HepG2 (cell line): ENCODE results near the gene MTG1. TPM values are rescaled to one million over a fixed set of nuclear protein-coding genes. Genes with fewer than 3 reads are reported as not detected.

Experiments
- ATF7 ChIP-seq, 2 experiments: fragments of 450-650 bp in 1 of 2; sonication (generic) in 1 of 2; formaldehyde crosslinking in 1 of 2; IDR thresholded peaks; 2 replicates each; pipeline versions ENCODE4 v1.4.0 to v1.6.1; 2016 to 2020; ENCODE audit warnings: antibody characterized with exemption in 1 of 2, mild to moderate bottlenecking in 1 of 2, missing genetic modification reagents in 1 of 2
- BHLHE40 ChIP-seq: IDR thresholded peaks from 2 replicates; pipeline ENCODE4 v1.6.1; 2011; ENCODE audit warnings: low read length, improper control_type of control experiment
- CAMTA2 ChIP-seq: sonication (generic); formaldehyde crosslinking; IDR thresholded peaks from 2 replicates; pipeline ENCODE4 v1.4.0; 2020; ENCODE audit warnings: mild to moderate bottlenecking, missing genetic modification reagents, borderline replicate concordance
- EZH2 ChIP-seq: conservative IDR thresholded peaks from 2 replicates; pipeline ENCODE4 v1.6.1; 2012; ENCODE audit warnings: mild to moderate bottlenecking, low read depth, low read length, moderate library complexity
- HDAC2 ChIP-seq: sonication (generic); formaldehyde crosslinking; IDR thresholded peaks from 2 replicates; pipeline ENCODE4 v1.4.0; 2020; ENCODE audit warnings: missing genetic modification reagents
- HDAC6 ChIP-seq: fragments of 200-600 bp; sonication (generic); IDR thresholded peaks from 2 replicates; pipeline ENCODE4 v1.7.0; 2017; ENCODE audit warnings: mild to moderate bottlenecking, antibody characterized with exemption, low read length, low read depth
- HNRNPH1 ChIP-seq: fragments of 200-400 bp; formaldehyde crosslinking; optimal IDR thresholded peaks from 2 replicates; pipeline ENCODE3; 2017; ENCODE audit warnings: mild to moderate bottlenecking, low read depth, low read length
- JUN ChIP-seq: sonication (generic); formaldehyde crosslinking; IDR thresholded peaks from 2 replicates; pipeline ENCODE4 v1.4.0; 2020; ENCODE audit warnings: mild to moderate bottlenecking, missing genetic modification reagents
- KDM5B ChIP-seq: sonication (generic); formaldehyde crosslinking; IDR thresholded peaks from 2 replicates; pipeline ENCODE4 v1.4.0; 2020; ENCODE audit warnings: missing genetic modification reagents, mild to moderate bottlenecking, borderline replicate concordance
- NFIB ChIP-seq: sonication (generic); formaldehyde crosslinking; IDR thresholded peaks from 2 replicates; pipeline ENCODE4 v1.9.0; 2021; ENCODE audit warnings: missing genetic modification reagents, mild to moderate bottlenecking, borderline replicate concordance
- RAD51 ChIP-seq: fragments of 450-650 bp; IDR thresholded peaks from 2 replicates; pipeline ENCODE4 v1.6.1; 2016; ENCODE audit warnings: borderline replicate concordance
- RFX5 ChIP-seq: IDR thresholded peaks from 2 replicates; pipeline ENCODE4 v1.6.1; 2011; ENCODE audit warnings: low read depth, low read length, improper control_type of control experiment
- SALL2 ChIP-seq: sonication (generic); formaldehyde crosslinking; IDR thresholded peaks from 2 replicates; pipeline ENCODE4 v1.8.1; 2023; ENCODE audit warnings: mild to moderate bottlenecking, missing genetic modification reagents, inconsistent platforms
- ZFY ChIP-seq: sonication (generic); formaldehyde crosslinking; IDR thresholded peaks from 2 replicates; pipeline ENCODE4 v1.4.0; 2020; ENCODE audit warnings: missing genetic modification reagents
- ZNF232 ChIP-seq: sonication (generic); formaldehyde crosslinking; IDR thresholded peaks from 2 replicates; pipeline ENCODE4 v1.4.0; 2020; ENCODE audit warnings: missing genetic modification reagents, borderline replicate concordance
- polyA plus RNA-seq, 8 experiments: library from polyadenylated mRNA; depleted of rRNA in 3 of 8; stranded (reverse) in 7 of 8; unstranded in 1 of 8; fragments of >200 nt; fragmentation: Illumina TruSeq in 4 of 8; extraction: Trizol in 4 of 8; gene quantifications; 2 replicates each; pipeline versions ENCODE4 v1.2.1 to v1.2.3, GENCODE V29; 2011 to 2016; ENCODE audit warnings: low read depth in 4 of 8, missing spikeins in 1 of 8, mixed read lengths in 1 of 8; ENCODE audit not compliant: insufficient read depth in 1 of 8
- total RNA-seq, 5 experiments: library from RNA; depleted of rRNA; stranded (reverse); fragments of >200 nt; fragmentation: Illumina TruSeq; extraction: Trizol; gene quantifications; 2 replicates each; pipeline ENCODE4 v1.2.3, GENCODE V29; 2016; ENCODE audit warnings: low read depth in 1 of 5
- TF ChIP-seq, protein P1 (sequence below): sonication (generic); formaldehyde crosslinking; IDR thresholded peaks from 2 replicates; pipeline ENCODE4 v1.4.0; 2020; ENCODE audit warnings: missing genetic modification reagents, mild to moderate bottlenecking, borderline replicate concordance
- TF ChIP-seq, protein P2 (sequence below): sonication (generic); formaldehyde crosslinking; IDR thresholded peaks from 2 replicates; pipeline ENCODE4 v1.4.0; 2020; ENCODE audit warnings: missing genetic modification reagents, borderline replicate concordance
- TF ChIP-seq, protein P3 (sequence below): IDR thresholded peaks from 2 replicates; pipeline ENCODE4 v1.6.1; 2016; ENCODE audit warnings: mild to moderate bottlenecking
- TF ChIP-seq, protein P4 (sequence below): sonication (generic); formaldehyde crosslinking; IDR thresholded peaks from 2 replicates; pipeline ENCODE4 v1.5.0; 2020; ENCODE audit warnings: mild to moderate bottlenecking, missing genetic modification reagents, borderline replicate concordance
- TF ChIP-seq, protein P5 (sequence below): sonication (generic); formaldehyde crosslinking; conservative IDR thresholded peaks from 2 replicates; pipeline ENCODE4 v1.4.0; 2020; ENCODE audit warnings: missing genetic modification reagents

MTG1 gene
- total and polyA plus RNA-seq, 2 of the 13 experiments (the other 11 are each of a cell fraction or from before 2014, with no cell fraction given), result 42.0 to 103 TPM

DNA sequence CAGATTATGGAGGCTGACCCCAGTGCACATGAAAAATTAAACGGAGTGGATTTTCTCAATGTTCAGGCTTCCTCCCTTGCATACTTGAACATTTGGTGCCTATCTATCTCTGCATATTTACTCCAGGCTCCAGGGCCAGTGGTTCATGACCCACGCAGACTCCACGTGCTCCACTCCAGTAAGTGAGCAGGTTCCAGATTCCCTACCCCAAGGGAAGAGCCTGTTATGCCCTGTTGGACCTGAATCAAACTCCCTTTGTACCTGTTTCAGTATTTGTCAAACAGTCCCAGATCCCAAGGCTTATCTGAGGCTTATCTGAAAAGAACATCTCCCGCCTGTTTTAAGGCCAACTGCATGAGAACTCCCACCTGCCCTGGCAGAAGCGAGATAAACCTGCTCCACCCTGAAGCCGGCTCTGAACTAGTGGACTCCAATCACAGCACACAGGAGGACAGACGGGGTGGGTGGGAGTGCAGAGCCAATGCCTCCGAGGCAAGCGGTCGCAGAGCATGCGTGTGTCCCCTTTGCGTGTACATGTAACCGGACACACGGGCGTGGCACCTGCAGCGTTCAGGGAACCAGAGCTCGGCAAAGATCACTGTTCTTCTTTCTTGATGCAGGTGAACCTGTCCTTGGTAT is 33.9 kb upstream of the MTG1 start (continued):
- TF ChIP-seq, protein P1, sequence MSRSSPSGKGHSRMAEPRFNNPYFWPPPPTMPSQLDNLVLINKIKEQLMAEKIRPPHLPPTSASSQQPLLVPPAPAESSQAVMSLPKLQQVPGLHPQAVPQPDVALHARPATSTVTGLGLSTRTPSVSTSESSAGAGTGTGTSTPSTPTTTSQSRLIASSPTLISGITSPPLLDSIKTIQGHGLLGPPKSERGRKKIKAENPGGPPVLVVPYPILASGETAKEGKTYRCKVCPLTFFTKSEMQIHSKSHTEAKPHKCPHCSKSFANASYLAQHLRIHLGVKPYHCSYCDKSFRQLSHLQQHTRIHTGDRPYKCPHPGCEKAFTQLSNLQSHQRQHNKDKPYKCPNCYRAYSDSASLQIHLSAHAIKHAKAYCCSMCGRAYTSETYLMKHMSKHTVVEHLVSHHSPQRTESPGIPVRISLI, result no peak
- no peak for TF ChIP-seq RAD51
- peak; percentile 7; the same call in 1 of the 2 replicates for TF ChIP-seq ZNF232 (CRISPR knock-in tag)
- TF ChIP-seq HNRNPH1, result no peak
- TF ChIP-seq RFX5, result no peak
- TF ChIP-seq, protein P2, sequence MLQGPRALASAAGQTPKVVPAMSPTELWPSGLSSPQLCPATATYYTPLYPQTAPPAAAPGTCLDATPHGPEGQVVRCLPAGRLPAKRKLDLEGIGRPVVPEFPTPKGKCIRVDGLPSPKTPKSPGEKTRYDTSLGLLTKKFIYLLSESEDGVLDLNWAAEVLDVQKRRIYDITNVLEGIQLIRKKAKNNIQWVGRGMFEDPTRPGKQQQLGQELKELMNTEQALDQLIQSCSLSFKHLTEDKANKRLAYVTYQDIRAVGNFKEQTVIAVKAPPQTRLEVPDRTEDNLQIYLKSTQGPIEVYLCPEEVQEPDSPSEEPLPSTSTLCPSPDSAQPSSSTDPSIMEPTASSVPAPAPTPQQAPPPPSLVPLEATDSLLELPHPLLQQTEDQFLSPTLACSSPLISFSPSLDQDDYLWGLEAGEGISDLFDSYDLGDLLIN (CRISPR knock-in tag), result no peak
- TF ChIP-seq BHLHE40, result 0 out of 2 replicates have a peak, but pooled peaks have one; percentile 1
- TF ChIP-seq NFIB, result no peak
- TF ChIP-seq, protein P3, sequence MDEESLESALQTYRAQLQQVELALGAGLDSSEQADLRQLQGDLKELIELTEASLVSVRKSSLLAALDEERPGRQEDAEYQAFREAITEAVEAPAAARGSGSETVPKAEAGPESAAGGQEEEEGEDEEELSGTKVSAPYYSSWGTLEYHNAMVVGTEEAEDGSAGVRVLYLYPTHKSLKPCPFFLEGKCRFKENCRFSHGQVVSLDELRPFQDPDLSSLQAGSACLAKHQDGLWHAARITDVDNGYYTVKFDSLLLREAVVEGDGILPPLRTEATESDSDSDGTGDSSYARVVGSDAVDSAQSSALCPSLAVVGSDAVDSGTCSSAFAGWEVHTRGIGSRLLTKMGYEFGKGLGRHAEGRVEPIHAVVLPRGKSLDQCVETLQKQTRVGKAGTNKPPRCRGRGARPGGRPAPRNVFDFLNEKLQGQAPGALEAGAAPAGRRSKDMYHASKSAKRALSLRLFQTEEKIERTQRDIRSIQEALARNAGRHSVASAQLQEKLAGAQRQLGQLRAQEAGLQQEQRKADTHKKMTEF (CRISPR knock-in tag), result peak; percentile 13; the same call in 1 of the 2 replicates
- TF ChIP-seq, protein P4, sequence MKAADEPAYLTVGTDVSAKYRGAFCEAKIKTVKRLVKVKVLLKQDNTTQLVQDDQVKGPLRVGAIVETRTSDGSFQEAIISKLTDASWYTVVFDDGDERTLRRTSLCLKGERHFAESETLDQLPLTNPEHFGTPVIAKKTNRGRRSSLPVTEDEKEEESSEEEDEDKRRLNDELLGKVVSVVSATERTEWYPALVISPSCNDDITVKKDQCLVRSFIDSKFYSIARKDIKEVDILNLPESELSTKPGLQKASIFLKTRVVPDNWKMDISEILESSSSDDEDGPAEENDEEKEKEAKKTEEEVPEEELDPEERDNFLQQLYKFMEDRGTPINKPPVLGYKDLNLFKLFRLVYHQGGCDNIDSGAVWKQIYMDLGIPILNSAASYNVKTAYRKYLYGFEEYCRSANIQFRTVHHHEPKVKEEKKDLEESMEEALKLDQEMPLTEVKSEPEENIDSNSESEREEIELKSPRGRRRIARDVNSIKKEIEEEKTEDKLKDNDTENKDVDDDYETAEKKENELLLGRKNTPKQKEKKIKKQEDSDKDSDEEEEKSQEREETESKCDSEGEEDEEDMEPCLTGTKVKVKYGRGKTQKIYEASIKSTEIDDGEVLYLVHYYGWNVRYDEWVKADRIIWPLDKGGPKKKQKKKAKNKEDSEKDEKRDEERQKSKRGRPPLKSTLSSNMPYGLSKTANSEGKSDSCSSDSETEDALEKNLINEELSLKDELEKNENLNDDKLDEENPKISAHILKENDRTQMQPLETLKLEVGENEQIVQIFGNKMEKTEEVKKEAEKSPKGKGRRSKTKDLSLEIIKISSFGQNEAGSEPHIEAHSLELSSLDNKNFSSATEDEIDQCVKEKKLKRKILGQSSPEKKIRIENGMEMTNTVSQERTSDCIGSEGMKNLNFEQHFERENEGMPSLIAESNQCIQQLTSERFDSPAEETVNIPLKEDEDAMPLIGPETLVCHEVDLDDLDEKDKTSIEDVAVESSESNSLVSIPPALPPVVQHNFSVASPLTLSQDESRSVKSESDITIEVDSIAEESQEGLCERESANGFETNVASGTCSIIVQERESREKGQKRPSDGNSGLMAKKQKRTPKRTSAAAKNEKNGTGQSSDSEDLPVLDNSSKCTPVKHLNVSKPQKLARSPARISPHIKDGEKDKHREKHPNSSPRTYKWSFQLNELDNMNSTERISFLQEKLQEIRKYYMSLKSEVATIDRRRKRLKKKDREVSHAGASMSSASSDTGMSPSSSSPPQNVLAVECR, result peak; percentile 65; the same call in 1 of the 2 replicates
- TF ChIP-seq HDAC2 (CRISPR knock-in tag), result peak; percentile 11; the same call in 1 of the 2 replicates
- TF ChIP-seq, protein P5, sequence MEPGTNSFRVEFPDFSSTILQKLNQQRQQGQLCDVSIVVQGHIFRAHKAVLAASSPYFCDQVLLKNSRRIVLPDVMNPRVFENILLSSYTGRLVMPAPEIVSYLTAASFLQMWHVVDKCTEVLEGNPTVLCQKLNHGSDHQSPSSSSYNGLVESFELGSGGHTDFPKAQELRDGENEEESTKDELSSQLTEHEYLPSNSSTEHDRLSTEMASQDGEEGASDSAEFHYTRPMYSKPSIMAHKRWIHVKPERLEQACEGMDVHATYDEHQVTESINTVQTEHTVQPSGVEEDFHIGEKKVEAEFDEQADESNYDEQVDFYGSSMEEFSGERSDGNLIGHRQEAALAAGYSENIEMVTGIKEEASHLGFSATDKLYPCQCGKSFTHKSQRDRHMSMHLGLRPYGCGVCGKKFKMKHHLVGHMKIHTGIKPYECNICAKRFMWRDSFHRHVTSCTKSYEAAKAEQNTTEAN, result 0 out of 2 replicates have a peak, but pooled peaks have one; percentile 18
- TF ChIP-seq SALL2, result peak; percentile 30; the same call in 1 of the 2 replicates
- TF ChIP-seq ZFY (CRISPR knock-in tag), result no peak
- TF ChIP-seq JUN, result 0 out of 2 replicates have a peak, but pooled peaks have one; percentile 33
- TF ChIP-seq KDM5B (CRISPR knock-in tag), result peak; percentile 17; the same call in 1 of the 2 replicates
- TF ChIP-seq CAMTA2 (CRISPR knock-in tag), result no peak
- no peak for TF ChIP-seq ATF7 (IDR thresholded peaks at IDR 0.05)
- no peak; the same call in 1 of the 2 replicates for TF ChIP-seq ATF7 (CRISPR knock-in tag; IDR thresholded peaks at IDR 0.05)
- no peak for TF ChIP-seq HDAC6
- TF ChIP-seq EZH2, result no peak
